ENCODE measurements around the gene TNRC6A. TPM values are rescaled to one million over a fixed set of nuclear protein-coding genes. Genes with fewer than 3 reads are reported as not detected.

Gene TNRC6A
- total RNA-seq, 2 experiments from 2014 or later, result 38.1 to 60.3 TPM

GRCh38 chr16:24849641-24850040 is 120.2 kb downstream of the TNRC6A start:
- H3K27ac ChIP-seq (ENCODE audit: low read depth, low read length, poor library complexity, severe bottlenecking), result no peak overlapping the region
- no peak overlapping the region for H3K4me2 ChIP-seq (ENCODE audit: low read length)
- no peak for DNase-seq (ENCODE audit: low spot score)
- intact Hi-C loops (cut with micrococcal nuclease; ENCODE audit: unreplicated experiment), result no loop called here
- no TSS peak for BruUV-seq (replicated peaks)
- H3K4me3 ChIP-seq (ENCODE audit: low read depth, low read length, poor library complexity, severe bottlenecking), result no peak overlapping the region
- no peaks in the 10 kb centered on the region for H4K20me1 ChIP-seq (ENCODE audit: insufficient read depth, low read length)
- no peaks in the 10 kb centered on the region for H3K79me2 ChIP-seq (ENCODE audit: insufficient read depth, low read depth, low read length)
- POLR2A ChIA-PET, result interaction anchor here (0.6 kb wide), 1 partner anchor 52 kb away, joined by 3 read pairs; no protein-coding TSS in a partner anchor
- no peaks in the 10 kb centered on the region for H3K36me3 ChIP-seq (ENCODE audit: insufficient read depth, low read length)
- no peaks in the 10 kb centered on the region for H3K4me1 ChIP-seq (ENCODE audit: insufficient read depth, low read length, poor library complexity, severe bottlenecking)
- H2AFZ ChIP-seq (ENCODE audit: low read length), result no peak overlapping the region
- no peak for TF ChIP-seq CTCF (conservative IDR thresholded peaks at IDR 0.05; ENCODE audit: low read length)
- no peak for TF ChIP-seq EZH2phosphoT487 (IDR thresholded peaks at IDR 0.05; ENCODE audit: borderline replicate concordance, low read depth, low read length)
- H3K9me2 ChIP-seq (ENCODE audit: insufficient read depth, low read length), result no peaks in the 10 kb centered on the region
- CTCF ChIA-PET (ENCODE audit: unreplicated experiment), result no interaction called here
- H3K9me3 ChIP-seq (ENCODE audit: low read length), result no peaks in the 10 kb centered on the region

- no peak overlapping the region for H3K27ac ChIP-seq (ENCODE audit: low read depth, low read length, poor library complexity, severe bottlenecking)
- ChIA-PET CTCF (ENCODE audit: unreplicated experiment) (no interaction called here), POLR2A (interaction anchor here (0.6 kb wide), 1 partner anchor 52 kb away, joined by 3 read pairs; no protein-coding TSS in a partner anchor)
- no peaks in the 10 kb centered on the region for H3K79me2 ChIP-seq (ENCODE audit: insufficient read depth, low read depth, low read length)
- BruUV-seq (replicated peaks), result no TSS peak
- no peak for TF ChIP-seq CTCF (conservative IDR thresholded peaks at IDR 0.05; ENCODE audit: low read length)
- TF ChIP-seq EZH2phosphoT487 (IDR thresholded peaks at IDR 0.05; ENCODE audit: borderline replicate concordance, low read depth, low read length), result no peak
- H3K4me3 ChIP-seq (ENCODE audit: low read depth, low read length, poor library complexity, severe bottlenecking), result no peak overlapping the region
- H2AFZ ChIP-seq (ENCODE audit: low read length), result no peak overlapping the region
- no peaks in the 10 kb centered on the region for H3K9me3 ChIP-seq (ENCODE audit: low read length)
- H4K20me1 ChIP-seq (ENCODE audit: insufficient read depth, low read length), result no peaks in the 10 kb centered on the region
- DNase-seq (ENCODE audit: low spot score), result no peak
- no peak overlapping the region for H3K4me2 ChIP-seq (ENCODE audit: low read length)
- no peaks in the 10 kb centered on the region for H3K9me2 ChIP-seq (ENCODE audit: insufficient read depth, low read length)
- no peaks in the 10 kb centered on the region for H3K36me3 ChIP-seq (ENCODE audit: insufficient read depth, low read length)
- H3K4me1 ChIP-seq (ENCODE audit: insufficient read depth, low read length, poor library complexity, severe bottlenecking), result no peaks in the 10 kb centered on the region
- intact Hi-C loops (cut with micrococcal nuclease; ENCODE audit: unreplicated experiment), result no loop called here
Observed at GRCh38 chr16:24850289-24850938, 121.0 kb downstream of the TNRC6A start.

- intact Hi-C loops (cut with micrococcal nuclease; ENCODE audit: unreplicated experiment), result no loop called here
- H3K79me2 ChIP-seq (ENCODE audit: insufficient read depth, low read depth, low read length), result no peaks in the 10 kb centered on the region
- DNase-seq (ENCODE audit: low spot score), result no peak
- no peak overlapping the region for H3K4me2 ChIP-seq (ENCODE audit: low read length)
- TF ChIP-seq CTCF (conservative IDR thresholded peaks at IDR 0.05; ENCODE audit: low read length), result no peak
- no peak for TF ChIP-seq EZH2phosphoT487 (IDR thresholded peaks at IDR 0.05; ENCODE audit: borderline replicate concordance, low read depth, low read length)
- ChIA-PET CTCF (ENCODE audit: unreplicated experiment) (no interaction called here), POLR2A (interaction anchor here (1.0 kb wide), 1 partner anchor 12 kb away, joined by 4 read pairs; no protein-coding TSS in a partner anchor)
- H4K20me1 ChIP-seq (ENCODE audit: insufficient read depth, low read length), result no peaks in the 10 kb centered on the region
- H3K27ac ChIP-seq (ENCODE audit: low read depth, low read length, poor library complexity, severe bottlenecking), result no peak overlapping the region
- H2AFZ ChIP-seq (ENCODE audit: low read length), result no peak overlapping the region
- no TSS peak for BruUV-seq (replicated peaks)
- no peaks in the 10 kb centered on the region for H3K9me3 ChIP-seq (ENCODE audit: low read length)
- H3K4me3 ChIP-seq (ENCODE audit: low read depth, low read length, poor library complexity, severe bottlenecking), result no peak overlapping the region
- no peaks in the 10 kb centered on the region for H3K36me3 ChIP-seq (ENCODE audit: insufficient read depth, low read length)
- H3K9me2 ChIP-seq (ENCODE audit: insufficient read depth, low read length), result no peaks in the 10 kb centered on the region
- H3K4me1 ChIP-seq (ENCODE audit: insufficient read depth, low read length, poor library complexity, severe bottlenecking), result no peaks in the 10 kb centered on the region
Observed at GRCh38 chr16:24851700-24852099, 122.2 kb downstream of the TNRC6A start.

Measured in OCI-LY7 (cell line).